ENCODE measurements around the gene MEGF6. TPM values are rescaled to one million over a fixed set of nuclear protein-coding genes. Genes with fewer than 3 reads are reported as not detected.

The MEGF6 gene
- total RNA-seq, 1 experiment from 2014 or later, result 21.3 TPM

DNA sequence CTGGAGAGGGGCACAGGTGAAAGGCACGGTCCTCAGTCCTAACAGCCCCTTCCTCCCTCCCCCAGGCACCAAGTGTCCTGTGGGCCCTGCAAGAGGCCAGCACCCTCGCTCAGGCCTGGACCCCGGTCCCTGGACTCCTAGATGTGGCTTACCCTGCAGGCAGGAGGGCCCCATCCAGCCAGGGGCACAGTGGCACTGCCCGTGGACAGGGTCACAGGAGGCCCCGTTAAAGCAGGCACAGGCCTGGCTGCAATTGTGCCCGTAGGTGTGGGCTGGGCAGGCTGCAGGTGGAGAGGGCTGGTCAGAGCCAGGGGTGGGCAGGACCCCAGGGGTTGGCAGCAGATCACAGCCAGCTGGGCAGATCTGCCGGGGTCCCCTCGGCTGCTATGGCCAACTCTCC, 112.3 kb downstream of the MEGF6 start:
- Histone ChIP-seq H4K5ac (ENCODE audit: insufficient read length, low read depth, low read length) (no peak overlapping the region), H3K14ac (ENCODE audit: insufficient read depth, low read length) (no peak overlapping the region; the same call in 1 of the 2 replicates), H3K4me2 (ENCODE audit: insufficient read depth, insufficient read length, low read length) (no peak overlapping the region), H2BK15ac (ENCODE audit: low read depth, low read length) (no peak overlapping the region), H3K27ac (ENCODE audit: insufficient read length, low read depth, low read length) (no peak overlapping the region), H2BK20ac (ENCODE audit: low read depth, low read length, poor library complexity, severe bottlenecking) (no peak overlapping the region), H3K9ac (ENCODE audit: extremely low read depth, insufficient read length, low read length) (no peak overlapping the region), H3K79me1 (ENCODE audit: insufficient read depth, low read depth, low read length, poor library complexity, severe bottlenecking) (no peaks in the 10 kb centered on the region), H2AK5ac (ENCODE audit: insufficient read length, low read length) (no peak overlapping the region), H3K9me3 (ENCODE audit: control insufficient read depth, low read depth, low read length) (no peaks in the 10 kb centered on the region), H4K91ac (ENCODE audit: insufficient read length, low read depth, low read length) (no peak overlapping the region), H4K8ac (replicated peaks; ENCODE audit: insufficient read length, low read depth, low read length) (no peak overlapping the region), H3K23ac (ENCODE audit: insufficient read length, low read depth, low read length) (no peak overlapping the region), H3K27me3 (ENCODE audit: insufficient read depth, low read length) (no peaks in the 10 kb centered on the region), H3K4me1 (ENCODE audit: insufficient read depth, low read length) (no peaks in the 10 kb centered on the region), H3K79me2 (ENCODE audit: insufficient read depth, low read length) (no peaks in the 10 kb centered on the region), H3K56ac (ENCODE audit: insufficient read length, low read depth, low read length) (no peak overlapping the region), H3T11ph (ENCODE audit: low read length) (no peak overlapping the region), H2BK120ac (ENCODE audit: low read depth, low read length, poor library complexity, severe bottlenecking) (no peak overlapping the region), H2BK5ac (ENCODE audit: insufficient read length, low read length) (no peak overlapping the region), H3K18ac (ENCODE audit: insufficient read length, low read depth, low read length) (no peak overlapping the region), H4K20me1 (ENCODE audit: control insufficient read depth, insufficient read depth, insufficient read length) (no peaks in the 10 kb centered on the region), H2BK12ac (ENCODE audit: insufficient read length, low read depth, low read length) (no peak overlapping the region), H2AFZ (ENCODE audit: low read length) (no peak overlapping the region), H3K23me2 (ENCODE audit: insufficient read length, low read depth, low read length, poor library complexity, severe bottlenecking) (no peaks in the 10 kb centered on the region), H3K4ac (ENCODE audit: low read depth, low read length) (no peak overlapping the region)
- Mint-ChIP-seq H3K36me3 (ENCODE audit: insufficient read depth in 1 of 3, low read depth in 3 of 3) (no peaks in the 10 kb centered on the region; a peak in 1 of 7 replicates), H3K27ac (no peak overlapping the region), H3K27me3 (ENCODE audit: low read depth) (no peaks in the 10 kb centered on the region), H3K4me3 (no peak overlapping the region), H3K4me1 (no peaks in the 10 kb centered on the region), H3K9me3 (no peaks in the 10 kb centered on the region)
- WGBS (ENCODE audit: extremely low coverage, insufficient read length, low lambda C conversion rate), result no CpG with 5 or more reads among the region's 8 CpGs
- no peak for DNase-seq
- TF ChIP-seq, protein P1, sequence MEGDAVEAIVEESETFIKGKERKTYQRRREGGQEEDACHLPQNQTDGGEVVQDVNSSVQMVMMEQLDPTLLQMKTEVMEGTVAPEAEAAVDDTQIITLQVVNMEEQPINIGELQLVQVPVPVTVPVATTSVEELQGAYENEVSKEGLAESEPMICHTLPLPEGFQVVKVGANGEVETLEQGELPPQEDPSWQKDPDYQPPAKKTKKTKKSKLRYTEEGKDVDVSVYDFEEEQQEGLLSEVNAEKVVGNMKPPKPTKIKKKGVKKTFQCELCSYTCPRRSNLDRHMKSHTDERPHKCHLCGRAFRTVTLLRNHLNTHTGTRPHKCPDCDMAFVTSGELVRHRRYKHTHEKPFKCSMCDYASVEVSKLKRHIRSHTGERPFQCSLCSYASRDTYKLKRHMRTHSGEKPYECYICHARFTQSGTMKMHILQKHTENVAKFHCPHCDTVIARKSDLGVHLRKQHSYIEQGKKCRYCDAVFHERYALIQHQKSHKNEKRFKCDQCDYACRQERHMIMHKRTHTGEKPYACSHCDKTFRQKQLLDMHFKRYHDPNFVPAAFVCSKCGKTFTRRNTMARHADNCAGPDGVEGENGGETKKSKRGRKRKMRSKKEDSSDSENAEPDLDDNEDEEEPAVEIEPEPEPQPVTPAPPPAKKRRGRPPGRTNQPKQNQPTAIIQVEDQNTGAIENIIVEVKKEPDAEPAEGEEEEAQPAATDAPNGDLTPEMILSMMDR (conservative IDR thresholded peaks at IDR 0.05), result no peak
